ENCODE results near the gene KLHL22.

- no peak for TF ChIP-seq CTCF (conservative IDR thresholded peaks at IDR 0.05)
- TF ChIP-seq EZH2 (IDR thresholded peaks at IDR 0.05; ENCODE audit: low read depth): no peak
Observed at GRCh38 chr22:20472629-20473442, 22.8 kb downstream of the KLHL22 start.

Measured in PC-9 (cell line).